SKM-1 (cell line): ENCODE results near the gene SP6.
A peak's percentile ranks its signal among the peaks of the same experiment; 100 is the strongest.

Source experiments
- DNase-seq: peaks from one replicate; lab custom pipeline; 2025; ENCODE audit not compliant: unreplicated experiment; lab: John Stamatoyannopoulos, UW

Gene SP6

GRCh38 chr17:47838636-47839035, 12.3 kb downstream of the SP6 start:
- DNase-seq = no peak

- DNase-seq = no peak
Observed at GRCh38 chr17:47837401-47838039, 13.4 kb downstream of the SP6 start.

- no peak for DNase-seq
Observed at GRCh38 chr17:47836601-47837000, 14.4 kb downstream of the SP6 start.

- DNase-seq = no peak
Observed at GRCh38 chr17:47834756-47835155, 16.2 kb downstream of the SP6 start.

GRCh38 chr17:47831934-47832327, 19.0 kb downstream of the SP6 start:
- no peak for DNase-seq

GRCh38 chr17:47831003-47831933, 19.7 kb downstream of the SP6 start, which contains the start of the genes LRRC46 and MRPL10:
TSS of gene LRRC46 (plus strand) at chr17:47831670. CDS start at chr17:47831990, 320 bp downstream.
TSS of gene MRPL10 (minus strand) at chr17:47831541. CDS start at chr17:47831511, 30 bp downstream.
- peak; percentile 96 for DNase-seq

- no peak for DNase-seq
Observed at GRCh38 chr17:47830396-47831002, 20.5 kb downstream of the SP6 start.

- DNase-seq = no peak
Observed at GRCh38 chr17:47829870-47830269, 21.1 kb downstream of the SP6 start.

- no peak for DNase-seq
Observed at GRCh38 chr17:47823519-47823918, 27.4 kb downstream of the SP6 start.

GRCh38 chr17:47822785-47823184, 28.2 kb downstream of the SP6 start:
- DNase-seq = no peak

GRCh38 chr17:47821424-47822391, 29.3 kb downstream of the SP6 start, which contains the start of gene OSBPL7:
TSS of gene OSBPL7 (minus strand) at chr17:47821794. CDS start at chr17:47820278, 1,516 bp downstream.
- DNase-seq = peak; percentile 91

- DNase-seq = no peak
Observed at GRCh38 chr17:47821031-47821423, 29.9 kb downstream of the SP6 start.

- no peak for DNase-seq
Observed at GRCh38 chr17:47820033-47820789, 30.8 kb downstream of the SP6 start.

GRCh38 chr17:47819475-47819874, 31.5 kb downstream of the SP6 start:
- no peak for DNase-seq

- no peak for DNase-seq
Observed at GRCh38 chr17:47818002-47818695, 32.8 kb downstream of the SP6 start.

GRCh38 chr17:47816947-47817346, 34.0 kb downstream of the SP6 start:
- no peak for DNase-seq

- no peak for DNase-seq
Observed at GRCh38 chr17:47816111-47816735, 34.7 kb downstream of the SP6 start.

- DNase-seq = no peak
Observed at GRCh38 chr17:47815106-47815918, 35.7 kb downstream of the SP6 start.
